Panc1 (cell line): Measurements from ENCODE around the gene NUDT3. TPM values are rescaled to one million over a fixed set of nuclear protein-coding genes. Genes with fewer than 3 reads are reported as not detected.

Experiments used
- ATAC-seq: fragments of 200-7000 bp; cut with Tn5 transposase; 2 replicates; pipeline ENCODE4 v1.9.1; 2020; ENCODE audit warnings: mild to moderate bottlenecking, moderate library complexity
- BruUV-seq: library from RNA; stranded (reverse); fragments of 400-500 nt; replicated peaks from 2 replicates; lab custom pipeline; 2021; lab: Mats Ljungman, UMichigan
- CTCF ChIA-PET: fragments of 300-600 bp; sonication (Branson Sonifier 250); formaldehyde crosslinking; loops from one replicate; lab custom pipeline; 2022; ENCODE audit warnings: antibody characterized with exemption; lab: Charles Lee
- POLR2A ChIA-PET: fragments of 300-600 bp; sonication (Branson Sonifier 250); formaldehyde crosslinking; loops from one replicate; lab custom pipeline; 2022; ENCODE audit warnings: antibody characterized with exemption; lab: Charles Lee
- DNase-seq: peaks from one replicate; pipeline ENCODE4 v3.0.0-alpha.2; 2010; ENCODE audit warnings: low read depth, low spot score
- H3K27ac ChIP-seq: 2 replicates; pipeline ENCODE4 v1.5.1; 2011; ENCODE audit warnings: mild to moderate bottlenecking, low read length, inconsistent platforms
- H3K27me3 ChIP-seq: fragments of 200-500 bp; sonication (Bioruptor generic); 2 replicates; pipeline ENCODE4 v1.6.0; 2014; ENCODE audit warnings: low read length, inconsistent platforms; ENCODE audit not compliant: control insufficient read depth, insufficient read depth
- H3K36me3 ChIP-seq: fragments of 200-500 bp; sonication (Bioruptor generic); 2 replicates; pipeline ENCODE4 v1.5.1; 2014; ENCODE audit warnings: inconsistent platforms, mild to moderate bottlenecking, low read length, moderate library complexity; ENCODE audit not compliant: control insufficient read depth, insufficient read depth
- H3K4me1 ChIP-seq: 2 replicates; pipeline ENCODE4 v1.5.1; 2011; ENCODE audit warnings: inconsistent platforms, mild to moderate bottlenecking, low read length, moderate library complexity; ENCODE audit not compliant: control insufficient read depth, insufficient read depth
- H3K4me3 ChIP-seq, 2 experiments: 2 replicates each; pipeline ENCODE4 v1.5.1; 2011 to 2012; ENCODE audit warnings: low read depth in 2 of 2, low read length in 2 of 2, mild to moderate bottlenecking in 2 of 2, inconsistent platforms in 1 of 2, moderate library complexity in 1 of 2
- H3K9me3 ChIP-seq: fragments of 200-500 bp; sonication (Bioruptor generic); 2 replicates; pipeline ENCODE4 v1.5.1; 2014; ENCODE audit warnings: low read depth, mild to moderate bottlenecking, inconsistent platforms, low read length, moderate library complexity; ENCODE audit not compliant: control insufficient read depth, insufficient read depth
- POLR2AphosphoS5 ChIP-seq: IDR thresholded peaks from 2 replicates; pipeline ENCODE4 v1.6.1; 2012; ENCODE audit warnings: mild to moderate bottlenecking, low read depth, low read length, moderate library complexity
- SIN3A ChIP-seq: IDR thresholded peaks from 2 replicates; pipeline ENCODE4 v1.6.1; 2012; ENCODE audit warnings: low read depth, mild to moderate bottlenecking, low read length, moderate library complexity, borderline replicate concordance; ENCODE audit not compliant: insufficient read depth
- TCF7L2 ChIP-seq: IDR thresholded peaks from 2 replicates; pipeline ENCODE4 v1.6.1; 2011; ENCODE audit warnings: mild to moderate bottlenecking, low read depth, low read length, inconsistent platforms
- in situ Hi-C: cut with HindIII; loops from 2 replicates; pipeline ENCODE4 v1.10.0; 2016; ENCODE audit warnings: low sequenced_read_pairs, low pct_unique_long_range_greater_than_20kb
- intact Hi-C: fragments of 100-400 bp; cut with micrococcal nuclease; formaldehyde crosslinking; loops from one replicate; pipeline ENCODE4 v1.10.0; 2022; ENCODE audit not compliant: unreplicated experiment
- total RNA-seq: library from RNA; stranded (reverse); gene quantifications from one replicate; pipeline ENCODE4 v1.2.1, GENCODE V29; 2021; ENCODE audit not compliant: unreplicated experiment
- TF ChIP-seq, protein P1 (sequence below), 2 experiments: IDR thresholded peaks; 2 replicates each; pipeline ENCODE4 v1.6.1; 2011 to 2012; ENCODE audit warnings: low read depth in 2 of 2, control low read depth in 1 of 2, low read length in 1 of 2, mild to moderate bottlenecking in 1 of 2, moderate library complexity in 1 of 2; ENCODE audit not compliant: insufficient read depth in 1 of 2
- TF ChIP-seq, protein P2 (sequence below): fragments of 450-650 bp; IDR thresholded peaks from 2 replicates; pipeline ENCODE4 v1.5.1; 2017; ENCODE audit warnings: mild to moderate bottlenecking

The NUDT3 gene
- total RNA-seq, 1 experiment from 2014 or later = 25.9 TPM

DNA sequence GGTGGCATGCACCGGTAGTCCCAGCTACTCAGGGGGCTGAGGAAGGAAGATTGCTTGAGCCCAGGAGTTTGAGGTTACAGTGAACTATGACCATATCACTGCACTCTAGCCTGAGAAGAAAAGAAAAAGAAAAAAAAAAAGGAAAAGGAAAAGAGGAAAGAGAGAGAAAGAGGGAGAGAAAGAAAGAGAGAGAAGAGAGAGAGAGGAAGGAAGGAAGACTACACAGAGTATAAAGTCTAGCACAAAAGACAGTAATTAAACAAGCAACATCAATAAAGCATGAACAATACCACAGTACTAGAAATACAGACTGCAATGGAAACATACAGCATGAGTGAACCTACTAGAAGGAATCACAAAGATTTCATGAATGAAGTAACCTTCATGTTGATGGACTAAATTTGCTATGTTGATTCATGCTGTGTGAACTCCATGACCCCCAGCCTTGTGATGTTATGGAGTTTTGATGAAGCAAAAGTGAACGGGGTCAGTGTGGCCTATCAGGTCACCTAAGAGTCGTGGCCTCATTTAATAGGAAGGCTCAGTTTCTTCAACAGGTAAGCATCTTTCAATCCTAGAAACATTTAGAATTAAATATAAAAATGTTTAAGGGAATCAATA, 57.6 kb downstream of the NUDT3 start:
- Histone ChIP-seq H3K27ac (no peak overlapping the region), H3K27me3 (no peaks in the 10 kb centered on the region), H3K36me3 (0 out of 2 replicates have a peak, but pooled peaks cover 2% of the 10 kb centered on the region), H3K4me1 (no peaks in the 10 kb centered on the region), H3K4me3 (no peak overlapping the region), H3K9me3 (no peaks in the 10 kb centered on the region)
- ATAC-seq (no peak), DNase-seq (no peak)
- TF ChIP-seq TCF7L2 (no peak), SIN3A (no peak), POLR2AphosphoS5 (no peak)
- TF ChIP-seq, protein P1, sequence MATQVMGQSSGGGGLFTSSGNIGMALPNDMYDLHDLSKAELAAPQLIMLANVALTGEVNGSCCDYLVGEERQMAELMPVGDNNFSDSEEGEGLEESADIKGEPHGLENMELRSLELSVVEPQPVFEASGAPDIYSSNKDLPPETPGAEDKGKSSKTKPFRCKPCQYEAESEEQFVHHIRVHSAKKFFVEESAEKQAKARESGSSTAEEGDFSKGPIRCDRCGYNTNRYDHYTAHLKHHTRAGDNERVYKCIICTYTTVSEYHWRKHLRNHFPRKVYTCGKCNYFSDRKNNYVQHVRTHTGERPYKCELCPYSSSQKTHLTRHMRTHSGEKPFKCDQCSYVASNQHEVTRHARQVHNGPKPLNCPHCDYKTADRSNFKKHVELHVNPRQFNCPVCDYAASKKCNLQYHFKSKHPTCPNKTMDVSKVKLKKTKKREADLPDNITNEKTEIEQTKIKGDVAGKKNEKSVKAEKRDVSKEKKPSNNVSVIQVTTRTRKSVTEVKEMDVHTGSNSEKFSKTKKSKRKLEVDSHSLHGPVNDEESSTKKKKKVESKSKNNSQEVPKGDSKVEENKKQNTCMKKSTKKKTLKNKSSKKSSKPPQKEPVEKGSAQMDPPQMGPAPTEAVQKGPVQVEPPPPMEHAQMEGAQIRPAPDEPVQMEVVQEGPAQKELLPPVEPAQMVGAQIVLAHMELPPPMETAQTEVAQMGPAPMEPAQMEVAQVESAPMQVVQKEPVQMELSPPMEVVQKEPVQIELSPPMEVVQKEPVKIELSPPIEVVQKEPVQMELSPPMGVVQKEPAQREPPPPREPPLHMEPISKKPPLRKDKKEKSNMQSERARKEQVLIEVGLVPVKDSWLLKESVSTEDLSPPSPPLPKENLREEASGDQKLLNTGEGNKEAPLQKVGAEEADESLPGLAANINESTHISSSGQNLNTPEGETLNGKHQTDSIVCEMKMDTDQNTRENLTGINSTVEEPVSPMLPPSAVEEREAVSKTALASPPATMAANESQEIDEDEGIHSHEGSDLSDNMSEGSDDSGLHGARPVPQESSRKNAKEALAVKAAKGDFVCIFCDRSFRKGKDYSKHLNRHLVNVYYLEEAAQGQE (IDR thresholded peaks at IDR 0.05; ENCODE audit: insufficient read depth in 1 of 2, low read depth in 2 of 2, low read length in 1 of 2) = no peak
- TF ChIP-seq, protein P2, sequence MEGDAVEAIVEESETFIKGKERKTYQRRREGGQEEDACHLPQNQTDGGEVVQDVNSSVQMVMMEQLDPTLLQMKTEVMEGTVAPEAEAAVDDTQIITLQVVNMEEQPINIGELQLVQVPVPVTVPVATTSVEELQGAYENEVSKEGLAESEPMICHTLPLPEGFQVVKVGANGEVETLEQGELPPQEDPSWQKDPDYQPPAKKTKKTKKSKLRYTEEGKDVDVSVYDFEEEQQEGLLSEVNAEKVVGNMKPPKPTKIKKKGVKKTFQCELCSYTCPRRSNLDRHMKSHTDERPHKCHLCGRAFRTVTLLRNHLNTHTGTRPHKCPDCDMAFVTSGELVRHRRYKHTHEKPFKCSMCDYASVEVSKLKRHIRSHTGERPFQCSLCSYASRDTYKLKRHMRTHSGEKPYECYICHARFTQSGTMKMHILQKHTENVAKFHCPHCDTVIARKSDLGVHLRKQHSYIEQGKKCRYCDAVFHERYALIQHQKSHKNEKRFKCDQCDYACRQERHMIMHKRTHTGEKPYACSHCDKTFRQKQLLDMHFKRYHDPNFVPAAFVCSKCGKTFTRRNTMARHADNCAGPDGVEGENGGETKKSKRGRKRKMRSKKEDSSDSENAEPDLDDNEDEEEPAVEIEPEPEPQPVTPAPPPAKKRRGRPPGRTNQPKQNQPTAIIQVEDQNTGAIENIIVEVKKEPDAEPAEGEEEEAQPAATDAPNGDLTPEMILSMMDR = no peak
- in situ Hi-C loops (no loop called here), intact Hi-C loops (no loop called here)
- ChIA-PET CTCF (no interaction called here), POLR2A (no interaction called here)
- no TSS peak for BruUV-seq

GRCh38 chr6:34333858-34334257, 58.6 kb downstream of the NUDT3 start:
- no peak overlapping the region for H3K27ac ChIP-seq
- no peaks in the 10 kb centered on the region for H3K9me3 ChIP-seq
- DNase-seq (no peak), ATAC-seq (no peak)
- 0 out of 2 replicates have a peak, but pooled peaks cover 2% of the 10 kb centered on the region for H3K36me3 ChIP-seq
- TF ChIP-seq POLR2AphosphoS5 (no peak), TCF7L2 (no peak), SIN3A (no peak)
- TF ChIP-seq, protein P1 (IDR thresholded peaks at IDR 0.05; ENCODE audit: insufficient read depth in 1 of 2, low read depth in 2 of 2, low read length in 1 of 2) = no peak
- TF ChIP-seq, protein P2 = no peak
- H3K4me3 ChIP-seq = no peak overlapping the region
- POLR2A ChIA-PET = no interaction called here
- BruUV-seq = no TSS peak
- CTCF ChIA-PET = no interaction called here
- H3K4me1 ChIP-seq = no peaks in the 10 kb centered on the region
- in situ Hi-C loops = no loop called here
- intact Hi-C loops = no loop called here
- no peaks in the 10 kb centered on the region for H3K27me3 ChIP-seq
